CD8-positive, alpha-beta memory T cell (primary cell): Measurements from ENCODE around the gene BICD2. TPM values are rescaled to one million over a fixed set of nuclear protein-coding genes. Genes with fewer than 3 reads are reported as not detected.
A peak's percentile ranks its signal among the peaks of the same experiment; 100 is the strongest.

ENCODE experiments used
- CTCF ChIA-PET: fragments of 350-600 bp; sonication (Branson Sonifier 250); formaldehyde crosslinking; loops from one replicate; lab custom pipeline; 2021; ENCODE audit warnings: antibody characterized with exemption; lab: Charles Lee
- POLR2A ChIA-PET: fragments of 350-600 bp; sonication (Branson Sonifier 250); formaldehyde crosslinking; loops from one replicate; lab custom pipeline; 2021; ENCODE audit warnings: antibody characterized with exemption; lab: Charles Lee
- DNase-seq, 5 donors: peaks; one replicate each; pipeline versions ENCODE4 v3.0.0 to v3.0.0-alpha.2; 2020 to 2022; ENCODE audit warnings: mixed read lengths in 1 of 5
- H3K27ac ChIP-seq: one replicate; pipeline ENCODE4 v1.7.0; 2013; ENCODE audit warnings: low read depth, mild to moderate bottlenecking, low read length, moderate library complexity
- H3K27me3 ChIP-seq: 2 replicates; pipeline ENCODE4 v1.7.0; 2013; ENCODE audit warnings: low read length, mild to moderate bottlenecking; ENCODE audit not compliant: insufficient read depth, poor library complexity, severe bottlenecking
- H3K36me3 ChIP-seq: 2 replicates; pipeline ENCODE4 v1.7.0; 2013; ENCODE audit warnings: mild to moderate bottlenecking, low read length, moderate library complexity; ENCODE audit not compliant: insufficient read depth
- H3K4me1 ChIP-seq: 2 replicates; pipeline ENCODE4 v1.7.0; 2013; ENCODE audit warnings: mild to moderate bottlenecking, low read length, moderate library complexity; ENCODE audit not compliant: insufficient read depth
- H3K4me3 ChIP-seq: 2 replicates; pipeline ENCODE4 v1.7.0; 2013; ENCODE audit warnings: mild to moderate bottlenecking, low read length
- H3K9me3 ChIP-seq: 2 replicates; pipeline ENCODE4 v1.7.0; 2013; ENCODE audit warnings: mild to moderate bottlenecking, low read length
- H3K27ac Mint-ChIP-seq, 8 donors: one replicate each; pipeline ENCODE4 v1.8.0; 2020 to 2021; ENCODE audit warnings: mixed read lengths in 8 of 8, mild to moderate bottlenecking in 6 of 8, inconsistent platforms in 3 of 8, moderate library complexity in 3 of 8
- H3K27me3 Mint-ChIP-seq, 2 donors: one replicate each; pipeline ENCODE4 v1.8.0; 2020 to 2021; ENCODE audit warnings: mixed read lengths in 2 of 2, mild to moderate bottlenecking in 1 of 2, moderate library complexity in 1 of 2
- H3K36me3 Mint-ChIP-seq, 3 donors: one replicate each; pipeline ENCODE4 v1.8.0; 2020 to 2021; ENCODE audit warnings: mixed read lengths in 3 of 3, inconsistent platforms in 1 of 3, mild to moderate bottlenecking in 1 of 3
- H3K4me1 Mint-ChIP-seq, 3 donors: one replicate each; pipeline ENCODE4 v1.8.0; 2020 to 2021; ENCODE audit warnings: mixed read lengths in 3 of 3, inconsistent platforms in 1 of 3, mild to moderate bottlenecking in 1 of 3
- H3K4me3 Mint-ChIP-seq, 7 donors: one replicate each; pipeline ENCODE4 v1.8.0; 2020 to 2021; ENCODE audit warnings: mixed read lengths in 7 of 7, mild to moderate bottlenecking in 6 of 7, moderate library complexity in 4 of 7, inconsistent platforms in 2 of 7
- H3K9me3 Mint-ChIP-seq, 5 donors: one replicate each; pipeline ENCODE4 v1.8.0; 2020 to 2022; ENCODE audit warnings: mixed read lengths in 5 of 5, mild to moderate bottlenecking in 3 of 5, moderate library complexity in 2 of 5, inconsistent platforms in 1 of 5
- polyA plus RNA-seq: library from polyadenylated mRNA; unstranded; fragments of 300-500 nt; fragmentation: Illumina TruSeq; gene quantifications from one replicate; pipeline ENCODE4 v1.2.3, GENCODE V29; 2021
- total RNA-seq, 2 experiments: library from RNA; stranded (reverse); gene quantifications; one replicate each; pipeline ENCODE4 v1.2.3, GENCODE V29; 2021

BICD2 gene
- total and polyA plus RNA-seq, 3 experiments from 2014 or later, result 18.6 to 27.1 (median 26.7) TPM

DNA sequence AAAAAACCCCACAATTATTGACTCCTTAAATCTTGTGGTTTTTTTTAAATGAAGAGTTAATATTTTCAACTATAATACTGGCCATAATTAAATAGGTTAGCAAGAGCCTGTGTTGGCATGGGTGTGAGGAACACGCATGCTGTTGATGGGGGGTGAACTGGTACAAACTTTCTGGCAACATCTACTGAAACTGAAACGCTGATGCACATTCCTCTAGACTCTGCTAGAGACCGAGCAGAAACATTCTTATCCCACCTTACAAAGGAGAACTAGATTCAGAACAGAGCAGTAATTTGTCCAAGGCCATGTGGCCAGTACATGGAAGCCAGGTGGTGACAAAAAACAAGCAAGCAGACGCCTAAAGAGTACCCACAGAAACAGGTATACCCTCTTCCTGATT, 2.4 kb downstream of the BICD2 start:
- Histone ChIP-seq H3K27ac (no peak overlapping the region), H3K4me1 (peaks cover 35% of the 10 kb centered on the region), H3K36me3 (no peaks in the 10 kb centered on the region), H3K27me3 (no peaks in the 10 kb centered on the region), H3K9me3 (no peaks in the 10 kb centered on the region), H3K4me3 (peak overlapping the region; percentile 20)
- Mint-ChIP-seq H3K27me3 (no peaks in the 10 kb centered on the region), H3K4me1 (peaks cover 45 to 70% (median 56%) of the 10 kb centered on the region in 3 donors), H3K9me3 (no peaks in the 10 kb centered on the region), H3K36me3 (peaks cover 0 to 5% (median 0%) of the 10 kb centered on the region in 3 donors), H3K4me3 (peak overlapping the region; percentile 89 to 98 (median 94)), H3K27ac (peak overlapping the region in 7 of 8 donors; percentile 56 to 93 (median 79))
- CTCF ChIA-PET, result no interaction called here
- DNase-seq, result no peak
- POLR2A ChIA-PET, result no interaction called here

DNA sequence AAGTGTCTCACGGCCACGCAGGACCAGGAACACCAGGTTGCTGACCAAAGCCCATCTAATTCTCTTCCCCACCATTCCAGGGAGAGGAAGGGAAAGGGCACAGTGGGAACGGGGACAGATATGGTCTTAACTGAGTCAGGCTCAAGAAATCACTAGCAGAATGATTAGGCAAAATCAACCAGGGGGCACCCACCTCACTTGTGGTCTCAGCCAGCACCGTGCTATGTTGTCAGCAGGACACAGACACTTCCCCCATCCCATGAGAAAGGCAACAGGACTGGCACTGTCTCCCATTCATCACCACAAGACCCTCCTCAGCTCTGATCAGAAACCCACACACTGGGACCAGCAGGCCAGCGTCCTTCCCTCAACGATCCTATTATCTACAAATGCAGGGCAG, 2.9 kb downstream of the BICD2 start:
- no peaks in the 10 kb centered on the region for H3K9me3 ChIP-seq
- no peaks in the 10 kb centered on the region for H3K27me3 ChIP-seq
- H3K27ac ChIP-seq, result no peak overlapping the region
- ChIA-PET CTCF (no interaction called here), POLR2A (no interaction called here)
- peaks cover 35% of the 10 kb centered on the region for H3K4me1 ChIP-seq
- Mint-ChIP-seq H3K36me3 (peaks cover 0 to 5% (median 0%) of the 10 kb centered on the region in 3 donors), H3K4me1 (peaks cover 47 to 67% (median 56%) of the 10 kb centered on the region in 3 donors), H3K9me3 (no peaks in the 10 kb centered on the region), H3K27ac (peak overlapping the region in 7 of 8 donors; percentile 36 to 79 (median 55)), H3K27me3 (no peaks in the 10 kb centered on the region), H3K4me3 (peak overlapping the region in 6 of 7 donors; percentile 17 to 96 (median 92))
- no peak overlapping the region for H3K4me3 ChIP-seq
- DNase-seq, result no peak
- H3K36me3 ChIP-seq, result no peaks in the 10 kb centered on the region

DNA sequence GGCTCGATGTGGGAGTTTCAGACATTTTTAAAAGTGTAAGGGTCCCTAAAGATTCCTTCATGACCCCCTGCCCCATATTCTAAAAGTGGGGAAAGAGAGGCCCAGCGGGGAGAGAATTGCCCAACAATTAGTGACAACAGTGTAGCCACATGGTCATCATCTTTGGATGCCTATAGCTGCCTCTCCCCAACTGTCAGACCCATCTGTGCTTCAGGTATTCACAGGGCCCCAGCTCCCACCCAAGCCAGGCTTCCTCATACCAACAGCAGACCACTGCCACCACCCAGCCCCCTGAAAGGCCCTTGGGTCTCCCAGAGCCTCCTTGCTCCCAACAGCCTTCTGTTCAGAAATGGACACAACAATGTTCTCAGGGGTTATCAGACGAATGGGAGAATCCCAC, 4.1 kb downstream of the BICD2 start:
- Mint-ChIP-seq H3K27me3 (no peaks in the 10 kb centered on the region), H3K36me3 (peaks cover 0 to 4% (median 0%) of the 10 kb centered on the region in 3 donors), H3K27ac (peak overlapping the region in 7 of 8 donors; percentile 35 to 86 (median 59)), H3K4me3 (peak overlapping the region in 2 of 7 donors; percentile 76 to 96), H3K9me3 (no peaks in the 10 kb centered on the region), H3K4me1 (peaks cover 40 to 63% (median 49%) of the 10 kb centered on the region in 3 donors)
- H3K27me3 ChIP-seq, result no peaks in the 10 kb centered on the region
- peaks cover 26% of the 10 kb centered on the region for H3K4me1 ChIP-seq
- no peak for DNase-seq
- CTCF ChIA-PET, result no interaction called here
- H3K9me3 ChIP-seq, result no peaks in the 10 kb centered on the region
- POLR2A ChIA-PET, result no interaction called here
- H3K27ac ChIP-seq, result no peak overlapping the region
- H3K4me3 ChIP-seq, result no peak overlapping the region
- no peaks in the 10 kb centered on the region for H3K36me3 ChIP-seq

DNA sequence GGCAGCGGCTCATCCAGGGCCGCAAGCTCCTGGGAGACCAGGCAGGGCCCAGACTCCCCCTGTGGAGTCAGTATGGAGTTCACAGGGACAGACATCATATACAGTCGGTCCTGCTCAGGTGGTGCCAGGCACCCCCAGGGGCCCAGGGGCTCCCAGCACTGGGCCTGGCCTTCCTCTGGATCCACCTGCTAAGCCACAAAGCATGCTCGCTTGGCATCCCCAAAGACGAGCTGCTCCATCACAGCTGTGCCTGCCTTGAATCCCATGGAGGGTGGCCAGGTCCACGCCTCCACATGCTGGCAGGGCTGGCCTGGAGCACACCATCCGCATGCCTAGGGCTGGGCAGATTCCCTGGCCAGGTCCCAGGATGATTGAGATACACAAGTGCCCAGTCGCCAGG, 4.6 kb downstream of the BICD2 start:
- ChIA-PET POLR2A (no interaction called here), CTCF (no interaction called here)
- H3K4me1 Mint-ChIP-seq, result peaks cover 42 to 63% (median 51%) of the 10 kb centered on the region in 3 donors
- peak overlapping the region in 1 of 7 donors; percentile 96 for H3K4me3 Mint-ChIP-seq
- DNase-seq, result no peak
- H3K27me3 ChIP-seq, result no peaks in the 10 kb centered on the region
- no peaks in the 10 kb centered on the region for H3K9me3 ChIP-seq
- H3K27me3 Mint-ChIP-seq, result no peaks in the 10 kb centered on the region
- H3K4me3 ChIP-seq, result no peak overlapping the region
- peaks cover 0 to 6% (median 0%) of the 10 kb centered on the region in 3 donors for H3K36me3 Mint-ChIP-seq
- H3K27ac Mint-ChIP-seq, result peak overlapping the region in 4 of 8 donors; percentile 15 to 79 (median 41)
- no peaks in the 10 kb centered on the region for H3K9me3 Mint-ChIP-seq
- H3K4me1 ChIP-seq, result peaks cover 25% of the 10 kb centered on the region
- H3K36me3 ChIP-seq, result no peaks in the 10 kb centered on the region
- H3K27ac ChIP-seq, result no peak overlapping the region

DNA sequence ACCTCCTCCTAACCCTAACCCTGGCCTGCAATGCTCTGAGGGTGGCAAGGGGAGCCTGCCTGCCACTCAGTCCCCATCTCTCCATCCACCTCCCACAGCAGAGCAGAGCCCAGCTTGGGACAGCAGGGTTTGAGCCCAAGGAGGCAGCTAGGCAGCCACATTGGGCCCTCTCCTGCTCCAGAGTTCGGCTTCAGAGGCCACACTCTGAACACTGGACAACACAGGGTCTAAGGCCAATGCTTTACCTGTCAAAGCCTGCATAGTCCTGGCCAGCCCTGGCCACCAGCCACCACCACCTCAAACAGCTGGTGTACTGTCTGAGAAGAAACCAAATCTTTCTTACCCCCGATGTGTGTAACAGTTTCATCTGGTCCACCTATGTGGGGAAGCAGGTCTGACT, 5.2 kb downstream of the BICD2 start:
- H3K27me3 ChIP-seq, result no peaks in the 10 kb centered on the region
- H3K27me3 Mint-ChIP-seq, result no peaks in the 10 kb centered on the region
- no peak for DNase-seq
- no peak overlapping the region for H3K4me3 ChIP-seq
- H3K36me3 ChIP-seq, result no peaks in the 10 kb centered on the region
- H3K27ac Mint-ChIP-seq, result peak overlapping the region in 7 of 8 donors; percentile 23 to 77 (median 58)
- peaks cover 44 to 67% (median 58%) of the 10 kb centered on the region in 3 donors for H3K4me1 Mint-ChIP-seq
- ChIA-PET POLR2A (no interaction called here), CTCF (no interaction called here)
- peaks cover 0 to 9% (median 0%) of the 10 kb centered on the region in 3 donors for H3K36me3 Mint-ChIP-seq
- peaks cover 25% of the 10 kb centered on the region for H3K4me1 ChIP-seq
- no peaks in the 10 kb centered on the region for H3K9me3 Mint-ChIP-seq
- H3K9me3 ChIP-seq, result no peaks in the 10 kb centered on the region
- H3K27ac ChIP-seq, result no peak overlapping the region
- H3K4me3 Mint-ChIP-seq, result peak overlapping the region in 1 of 7 donors; percentile 16

DNA sequence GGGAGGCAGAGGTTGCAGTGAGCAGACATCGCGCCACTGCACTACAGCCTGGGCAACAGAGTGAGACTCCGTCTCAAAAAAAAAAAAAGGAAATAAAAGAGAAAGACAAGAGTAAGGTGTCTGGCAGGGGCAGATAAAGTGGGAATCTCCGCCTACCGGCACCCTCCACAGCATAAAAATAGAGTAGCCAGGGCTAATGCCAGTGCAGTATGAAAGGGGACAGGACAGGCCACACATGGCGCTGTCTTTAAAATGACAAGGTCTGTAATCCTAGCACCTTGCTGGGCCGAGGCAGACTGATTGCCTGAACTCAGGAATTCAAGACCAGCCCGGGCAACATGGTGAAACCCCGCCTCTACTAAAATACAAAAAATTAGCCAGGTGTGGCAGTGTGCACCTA, 7.8 kb downstream of the BICD2 start:
- DNase-seq, result no peak
- Mint-ChIP-seq H3K36me3 (peaks cover 0 to 11% (median 2%) of the 10 kb centered on the region in 3 donors), H3K27ac (no peak overlapping the region), H3K4me1 (peaks cover 41 to 66% (median 56%) of the 10 kb centered on the region in 3 donors), H3K4me3 (peak overlapping the region in 1 of 7 donors; percentile 48), H3K27me3 (no peaks in the 10 kb centered on the region), H3K9me3 (no peaks in the 10 kb centered on the region)
- H3K27me3 ChIP-seq, result no peaks in the 10 kb centered on the region
- H3K4me3 ChIP-seq, result no peak overlapping the region
- no peak overlapping the region for H3K27ac ChIP-seq
- ChIA-PET POLR2A (no interaction called here), CTCF (no interaction called here)
- peaks cover 16% of the 10 kb centered on the region for H3K4me1 ChIP-seq
- no peaks in the 10 kb centered on the region for H3K9me3 ChIP-seq
- no peaks in the 10 kb centered on the region for H3K36me3 ChIP-seq

DNA sequence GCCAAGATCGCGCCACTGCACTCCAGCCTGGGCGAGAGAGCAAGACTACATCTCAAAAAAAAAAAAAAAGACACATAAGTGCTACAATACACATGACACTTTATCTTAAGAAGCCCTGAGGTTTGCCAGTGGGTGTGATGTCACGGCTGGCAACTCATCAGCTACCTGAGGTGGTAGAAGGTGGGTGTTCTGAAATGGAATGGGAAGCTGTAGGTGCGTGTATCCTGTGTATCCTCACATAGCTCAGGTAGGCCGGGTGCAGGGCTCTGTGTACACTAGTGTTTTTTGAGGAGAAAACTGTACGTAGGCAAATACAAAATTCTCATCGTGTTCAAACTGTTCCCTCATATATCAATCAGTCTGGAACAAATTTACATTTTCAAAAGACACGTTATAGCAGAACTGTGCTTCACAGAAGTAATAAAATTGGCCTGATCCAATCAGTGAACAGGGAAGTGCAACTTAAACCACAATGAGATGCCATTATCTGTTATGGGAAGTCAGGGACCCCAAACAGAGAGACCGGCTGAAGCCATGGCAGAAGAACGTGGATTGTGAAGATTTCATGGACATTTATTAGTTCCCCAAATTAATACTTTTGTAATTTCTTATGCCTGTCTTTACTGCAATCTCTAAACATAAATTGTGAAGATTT, 10.4 kb downstream of the BICD2 start:
- H3K27me3 Mint-ChIP-seq, result no peaks in the 10 kb centered on the region
- H3K9me3 Mint-ChIP-seq, result no peaks in the 10 kb centered on the region
- Histone ChIP-seq H3K27ac (no peak overlapping the region), H3K4me3 (no peak overlapping the region), H3K27me3 (no peaks in the 10 kb centered on the region), H3K4me1 (peaks cover 12% of the 10 kb centered on the region), H3K9me3 (no peaks in the 10 kb centered on the region), H3K36me3 (no peaks in the 10 kb centered on the region)
- no peak overlapping the region for H3K4me3 Mint-ChIP-seq
- no peak for DNase-seq
- peak overlapping the region in 1 of 8 donors; percentile 22 for H3K27ac Mint-ChIP-seq
- CTCF ChIA-PET, result interaction anchor here (0.8 kb wide), 1 partner anchor 11 kb away, joined by 3 read pairs; no protein-coding TSS in a partner anchor
- POLR2A ChIA-PET, result no interaction called here
- H3K36me3 Mint-ChIP-seq, result peaks cover 0 to 11% (median 2%) of the 10 kb centered on the region in 3 donors
- peaks cover 37 to 62% (median 55%) of the 10 kb centered on the region in 3 donors for H3K4me1 Mint-ChIP-seq

DNA sequence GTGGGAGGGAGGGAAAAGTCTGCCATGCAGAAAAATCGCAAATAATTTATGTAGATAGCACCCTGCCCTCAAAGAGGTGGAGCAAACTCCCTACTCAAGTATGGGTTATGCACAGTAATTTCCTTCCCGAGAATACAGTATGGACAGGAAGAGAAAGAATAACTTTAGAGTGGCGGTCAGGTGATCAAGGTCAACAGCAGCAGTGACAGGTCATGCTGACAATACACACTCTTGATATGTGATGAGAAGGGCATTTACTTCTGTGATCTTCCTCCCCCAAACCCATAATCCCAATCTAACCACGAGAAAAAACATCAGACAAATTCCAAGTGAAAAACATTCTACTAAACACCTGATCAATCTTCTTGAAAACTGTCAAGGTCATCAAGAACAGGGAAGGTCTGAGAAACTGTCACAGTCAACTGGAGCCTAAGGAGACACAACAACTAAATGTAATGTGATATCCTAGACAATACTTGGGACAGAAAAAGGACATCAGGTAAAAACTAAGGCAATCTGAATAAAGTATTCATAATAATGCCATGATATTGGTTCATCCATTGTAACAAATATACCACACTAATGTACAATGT, 11.7 kb downstream of the BICD2 start:
- Histone ChIP-seq H3K9me3 (no peaks in the 10 kb centered on the region), H3K27me3 (no peaks in the 10 kb centered on the region), H3K4me3 (no peak overlapping the region), H3K4me1 (peaks cover 12% of the 10 kb centered on the region), H3K27ac (no peak overlapping the region), H3K36me3 (no peaks in the 10 kb centered on the region)
- POLR2A ChIA-PET, result no interaction called here
- Mint-ChIP-seq H3K27me3 (no peaks in the 10 kb centered on the region), H3K9me3 (no peaks in the 10 kb centered on the region), H3K36me3 (peaks cover 0 to 13% (median 2%) of the 10 kb centered on the region in 3 donors), H3K27ac (peak overlapping the region in 3 of 8 donors; percentile 4 to 64 (median 24)), H3K4me3 (peak overlapping the region in 2 of 7 donors; percentile 5 to 9), H3K4me1 (peaks cover 39 to 67% (median 58%) of the 10 kb centered on the region in 3 donors)
- DNase-seq, result no peak
- CTCF ChIA-PET, result interaction anchor here (0.8 to 1.2 kb wide), 2 partner anchors 12 kb away, joined by 3 read pairs; partner anchors contain the start of gene BICD2
